OCI-LY7 (cell line): ENCODE results near the gene BBOX1.

Source experiments
- CTCF ChIP-seq: fragments of 200-600 bp; sonication (generic); conservative IDR thresholded peaks from 2 replicates; pipeline ENCODE4 v1.5.1; 2014; ENCODE audit warnings: mild to moderate bottlenecking, antibody characterized with exemption, low read length, moderate library complexity, mixed read lengths
- EZH2phosphoT487 ChIP-seq: fragments of 200-600 bp; sonication (generic); IDR thresholded peaks from 2 replicates; pipeline ENCODE4 v1.6.1; 2018; ENCODE audit warnings: low read depth, borderline replicate concordance, mild to moderate bottlenecking, mixed run types, antibody characterized with exemption, low read length, moderate library complexity, mixed read lengths

GRCh38 chr11:27058456-27058855, 17.8 kb downstream of the BBOX1 start:
- TF ChIP-seq CTCF (no peak), EZH2phosphoT487 (no peak)
